HG02763 (cell line): ENCODE data around the gene KRT71.

Experiments used
- ATAC-seq: cut with Tn5 transposase; IDR thresholded peaks from one replicate; pipeline ENCODE4 v1.9.1; 2021; ENCODE audit warnings: mild to moderate bottlenecking, moderate library complexity; ENCODE audit not compliant: unreplicated experiment

KRT71 gene

GRCh38 chr12:52540531-52540930, 12.4 kb downstream of the KRT71 start:
- no peak for ATAC-seq

DNA sequence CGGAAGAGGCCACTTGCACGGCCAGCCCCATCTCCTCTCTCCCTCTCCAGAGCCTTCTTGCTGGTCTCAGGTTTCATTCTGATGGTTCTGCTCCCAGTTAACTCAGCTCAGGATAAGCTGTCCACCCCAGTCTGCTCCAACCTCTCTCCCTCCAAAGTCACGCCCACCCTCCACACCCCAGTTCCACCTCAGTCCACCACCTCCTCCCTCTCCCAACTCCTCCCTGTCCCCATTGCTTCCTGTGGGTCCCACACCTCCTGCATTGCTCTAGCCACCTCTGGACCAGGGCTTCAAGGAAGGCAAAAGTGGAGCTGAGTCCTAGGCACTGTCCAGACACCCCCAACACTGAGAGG, 13.1 kb downstream of the KRT71 start:
- ATAC-seq: no peak

GRCh38 chr12:52539083-52539820, 13.7 kb downstream of the KRT71 start:
- ATAC-seq: no peak

DNA sequence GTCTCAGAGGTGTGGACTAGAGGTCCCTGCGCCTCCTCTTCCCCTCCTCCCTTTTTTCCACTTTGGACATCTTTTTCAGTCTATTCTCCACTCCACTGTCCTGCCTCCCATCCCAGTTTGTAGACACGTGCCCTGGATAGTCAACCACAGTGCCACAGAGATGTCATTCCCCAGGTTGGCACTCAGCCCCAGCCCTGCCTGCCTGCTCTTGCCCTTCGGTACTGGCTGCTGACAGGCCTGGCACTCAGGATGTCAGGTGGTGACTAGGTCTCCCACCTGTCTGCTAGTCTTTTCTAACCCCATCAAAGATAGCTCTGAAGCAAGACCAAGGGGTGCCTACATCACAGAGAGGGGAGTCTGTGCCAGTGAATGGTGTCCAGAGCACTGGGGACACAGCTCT, 15.8 kb downstream of the KRT71 start:
- no peak for ATAC-seq

GRCh38 chr12:52535574-52535973, 17.4 kb downstream of the KRT71 start:
- no peak for ATAC-seq

DNA sequence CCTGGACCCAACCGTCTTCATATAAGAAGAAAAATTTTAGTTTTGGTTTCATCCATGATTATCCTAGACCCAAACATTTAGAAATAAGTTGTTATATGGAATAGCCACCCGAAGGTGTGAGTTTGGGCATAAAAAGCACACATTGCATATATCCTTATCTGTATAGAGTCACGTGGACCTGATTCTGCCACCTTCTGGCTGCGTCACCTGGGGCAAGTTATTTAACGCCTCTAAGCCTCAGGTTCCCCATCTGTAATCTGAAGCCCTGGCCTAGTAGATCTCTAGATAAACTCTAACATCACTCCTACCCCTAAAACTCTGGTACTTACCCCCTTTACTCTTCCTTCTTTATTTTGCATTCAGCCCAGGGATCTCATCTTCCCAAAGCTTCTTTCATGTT, 18.5 kb downstream of the KRT71 start:
- no peak for ATAC-seq

- ATAC-seq: no peak
Measured at GRCh38 chr12:52533686-52534470, 19.1 kb downstream of the KRT71 start.

DNA sequence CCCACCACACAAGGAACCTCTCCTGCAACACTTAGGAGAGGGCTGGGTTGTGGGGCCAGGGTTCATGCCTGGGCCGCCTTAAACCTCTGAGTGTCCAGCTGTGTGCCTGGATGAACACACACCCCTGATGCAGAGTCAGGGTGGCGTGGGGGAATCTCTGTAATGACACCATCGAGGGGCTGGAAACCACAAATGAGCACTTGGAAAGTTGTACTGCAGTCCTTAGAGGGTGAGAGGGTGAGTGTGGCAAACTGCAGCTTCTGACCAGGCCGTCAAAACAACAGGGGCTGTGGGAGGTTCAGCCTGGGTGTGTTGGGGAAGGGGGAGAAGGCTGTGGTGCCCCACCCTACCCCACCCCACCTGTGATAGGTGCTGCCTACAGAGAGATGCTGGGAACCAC, 20.3 kb downstream of the KRT71 start:
- ATAC-seq: no peak

DNA sequence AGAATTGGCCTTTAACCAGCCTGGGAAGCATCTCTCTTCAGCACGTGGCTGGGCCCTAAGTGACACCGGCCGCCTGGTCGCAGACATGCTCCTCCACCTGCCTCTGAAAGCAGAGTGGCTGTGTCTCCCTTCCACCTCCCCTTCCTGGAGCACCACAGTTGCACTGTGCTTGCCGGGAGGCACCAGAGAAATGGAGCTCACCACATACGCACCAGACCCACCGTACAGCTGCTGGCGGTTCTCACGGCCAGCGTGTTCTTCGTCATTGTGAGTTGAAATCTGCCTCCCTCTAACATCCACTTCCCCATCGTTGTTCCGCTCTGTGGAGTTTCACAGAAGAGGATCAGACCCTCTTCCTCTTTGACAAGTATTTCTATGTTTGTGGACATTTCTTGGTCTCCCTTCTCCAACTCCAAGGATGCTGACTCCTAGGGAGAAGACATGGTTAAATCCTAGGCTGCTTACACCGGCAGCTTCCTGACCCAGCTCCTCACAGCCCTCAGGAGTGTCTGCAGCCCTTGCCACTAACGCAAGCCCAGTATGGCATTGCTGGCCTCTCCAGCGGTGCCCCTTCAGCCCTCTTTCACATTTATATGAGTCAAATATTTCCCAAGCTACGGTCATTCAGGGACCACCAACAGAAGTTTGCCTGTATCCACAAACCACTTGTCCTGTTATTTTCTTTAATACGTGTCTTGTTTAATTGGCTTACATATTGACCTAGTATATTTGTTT, 21.2 kb downstream of the KRT71 start:
- ATAC-seq: no peak

DNA sequence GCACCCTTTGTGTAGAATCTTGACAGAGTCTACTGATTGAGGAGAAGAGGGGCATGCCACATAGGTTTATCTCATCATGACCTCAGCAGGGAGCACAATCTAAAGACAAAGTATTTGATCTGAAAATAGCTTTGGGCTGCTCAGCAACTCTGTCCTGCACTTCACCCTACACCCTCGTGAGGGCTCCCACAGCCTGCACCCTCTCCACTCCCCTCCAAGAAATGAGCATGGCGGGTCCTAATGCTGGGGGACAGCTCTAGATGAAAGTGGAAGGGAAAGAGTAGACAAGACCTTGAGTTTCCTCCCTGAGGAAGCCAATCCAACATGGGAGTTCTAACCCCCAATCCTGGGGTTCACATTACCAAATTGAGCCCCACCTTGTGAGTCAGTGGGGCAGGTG, 22.0 kb downstream of the KRT71 start:
- no peak for ATAC-seq

DNA sequence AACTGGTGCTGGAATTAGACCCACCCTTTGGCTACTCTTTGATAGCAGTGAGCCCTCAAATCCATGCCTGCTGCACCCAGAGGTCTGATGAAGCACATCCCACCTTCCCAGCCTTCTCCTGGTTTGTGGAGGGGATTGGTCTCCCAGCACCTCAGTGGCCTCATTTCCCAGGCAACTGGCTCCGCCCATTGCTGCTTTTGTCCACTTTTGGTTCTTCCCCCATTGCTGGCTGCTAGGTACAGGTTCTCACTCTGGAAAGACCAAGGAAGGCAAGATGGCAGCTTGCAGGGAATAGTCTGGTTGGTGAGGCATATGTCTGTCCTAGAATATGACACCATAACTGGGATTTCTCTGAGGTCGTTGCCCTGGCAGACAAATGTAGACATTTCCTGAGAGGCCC, 22.6 kb downstream of the KRT71 start:
- no peak for ATAC-seq

GRCh38 chr12:52529846-52530245, 23.1 kb downstream of the KRT71 start:
- no peak for ATAC-seq

- no peak for ATAC-seq
Measured at GRCh38 chr12:52529417-52529816, 23.5 kb downstream of the KRT71 start.

DNA sequence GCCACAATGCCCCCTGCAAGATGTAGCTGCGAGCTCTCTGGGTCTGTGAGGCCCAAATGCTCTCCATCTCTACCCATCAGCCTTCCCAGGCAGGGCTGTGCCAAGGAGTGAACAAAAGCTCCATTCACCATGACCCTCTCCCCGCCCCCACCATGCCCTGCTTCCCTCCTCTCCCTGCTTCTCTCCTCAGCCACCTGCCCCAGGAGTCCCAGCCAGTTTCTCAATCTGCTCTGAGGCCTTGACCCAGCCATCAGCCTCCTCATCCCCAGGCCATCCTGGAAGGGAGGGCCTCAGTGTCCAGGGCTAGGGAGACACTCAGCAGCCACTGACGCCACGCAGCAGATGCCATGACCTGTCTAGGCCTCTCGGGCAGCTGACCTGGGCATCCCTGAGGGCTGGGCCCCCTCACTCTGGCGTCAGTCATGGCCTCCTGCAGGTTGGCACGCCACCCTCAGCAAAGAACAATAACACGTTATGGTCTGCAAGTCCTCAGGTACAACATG, 24.3 kb downstream of the KRT71 start:
- ATAC-seq: no peak

GRCh38 chr12:52527121-52527800, 25.7 kb downstream of the KRT71 start:
- no peak for ATAC-seq

- ATAC-seq: no peak
Measured at GRCh38 chr12:52526511-52526951, 26.4 kb downstream of the KRT71 start.

GRCh38 chr12:52525661-52526499, 27.1 kb downstream of the KRT71 start:
- ATAC-seq: no peak

GRCh38 chr12:52524898-52525591, 27.9 kb downstream of the KRT71 start:
- no peak for ATAC-seq

DNA sequence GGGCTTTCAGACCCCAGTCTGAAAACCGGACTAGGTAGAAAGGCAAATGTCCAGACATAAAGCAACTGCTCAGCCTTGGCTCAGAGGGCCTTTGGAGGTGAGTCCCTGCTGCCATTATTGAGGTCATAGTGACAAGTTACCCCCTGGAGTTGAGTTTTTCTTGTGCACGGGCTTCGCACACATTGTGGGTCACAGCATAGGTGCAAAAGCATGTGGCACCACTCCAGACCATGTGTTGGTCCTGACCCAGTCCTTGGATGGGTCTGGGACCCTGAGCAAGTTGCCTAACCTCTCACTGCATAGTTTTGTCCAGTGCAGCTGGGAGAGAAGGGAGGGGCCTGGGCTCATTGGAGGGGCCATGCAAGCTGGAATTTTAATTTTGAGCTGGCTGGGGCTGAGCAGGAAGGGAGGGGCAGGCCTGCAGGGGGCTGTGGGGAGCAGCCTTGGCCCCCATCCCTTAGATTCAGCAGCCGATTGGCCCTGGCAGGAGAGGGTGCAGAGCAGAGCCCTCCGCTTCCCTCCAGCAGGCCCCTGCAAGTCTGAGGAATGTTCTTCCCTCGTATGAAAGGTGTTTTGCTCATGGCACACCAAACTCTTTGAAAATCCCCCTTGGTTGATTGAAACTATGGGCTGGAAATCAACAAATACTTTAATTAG, 28.6 kb downstream of the KRT71 start:
- ATAC-seq: no peak
